OCI-LY7 (cell line): Measurements from ENCODE around the gene TSPAN5. TPM values are rescaled to one million over a fixed set of nuclear protein-coding genes. Genes with fewer than 3 reads are reported as not detected.
"Not testable (repeated sequence)": the region's sequence is repeated elsewhere in the genome, so short reads cannot be mapped to it uniquely, and the experiment has no call there.

Source experiments
- BruUV-seq: library from RNA; stranded (reverse); fragments of 400-500 nt; replicated peaks from 2 replicates; lab custom pipeline; 2021; lab: Mats Ljungman, UMichigan
- CTCF ChIA-PET: fragments of 300-600 bp; sonication (Branson Sonifier 250); formaldehyde crosslinking; loops from one replicate; lab custom pipeline; 2022; ENCODE audit warnings: antibody characterized with exemption; ENCODE audit not compliant: unreplicated experiment; lab: Charles Lee
- POLR2A ChIA-PET: fragments of 300-600 bp; sonication (Branson Sonifier 250); formaldehyde crosslinking; loops from one replicate; lab custom pipeline; 2022; ENCODE audit warnings: antibody characterized with exemption; lab: Charles Lee
- DNase-seq: peaks from one replicate; pipeline ENCODE4 v3.0.0-alpha.2; 2015; ENCODE audit warnings: low spot score
- H2AFZ ChIP-seq: fragments of 200-600 bp; sonication (generic), shearing (Covaris generic); 2 replicates; pipeline ENCODE4 v1.6.1; 2014; ENCODE audit warnings: mild to moderate bottlenecking, antibody characterized with exemption, low read length, moderate library complexity
- H3K27ac ChIP-seq: fragments of 200-600 bp; sonication (generic); 2 replicates; pipeline ENCODE4 v1.5.1; 2014; ENCODE audit warnings: mixed run types, low read depth, mild to moderate bottlenecking, moderate library complexity, low read length, inconsistent platforms; ENCODE audit not compliant: poor library complexity, severe bottlenecking
- H3K36me3 ChIP-seq: fragments of 200-600 bp; sonication (generic); 2 replicates; pipeline ENCODE4 v1.6.1; 2014; ENCODE audit warnings: mild to moderate bottlenecking, antibody characterized with exemption, low read length, moderate library complexity, mixed read lengths; ENCODE audit not compliant: insufficient read depth
- H3K4me1 ChIP-seq: fragments of 200-600 bp; sonication (generic); 2 replicates; pipeline ENCODE4 v1.5.1; 2014; ENCODE audit warnings: mild to moderate bottlenecking, low read length; ENCODE audit not compliant: insufficient read depth, poor library complexity, severe bottlenecking
- H3K4me2 ChIP-seq: fragments of 200-600 bp; sonication (generic); 2 replicates; pipeline ENCODE4 v1.6.1; 2014; ENCODE audit warnings: mild to moderate bottlenecking, low read length
- H3K4me3 ChIP-seq: fragments of 200-600 bp; sonication (generic); 2 replicates; pipeline ENCODE4 v1.5.1; 2014; ENCODE audit warnings: mild to moderate bottlenecking, low read depth, low read length; ENCODE audit not compliant: poor library complexity, severe bottlenecking
- H3K79me2 ChIP-seq: fragments of 200-600 bp; sonication (generic); 2 replicates; pipeline ENCODE4 v1.6.1; 2016; ENCODE audit warnings: low read depth, mild to moderate bottlenecking, low read length, moderate library complexity, mixed read lengths; ENCODE audit not compliant: insufficient read depth
- H3K9me2 ChIP-seq: fragments of 200-600 bp; sonication (generic); 2 replicates; pipeline ENCODE4 v1.6.1; 2016; ENCODE audit warnings: mild to moderate bottlenecking, low read length, mixed read lengths; ENCODE audit not compliant: insufficient read depth
- H3K9me3 ChIP-seq: fragments of 200-600 bp; sonication (generic); 2 replicates; pipeline ENCODE4 v1.6.1; 2014; ENCODE audit warnings: mild to moderate bottlenecking, mixed run types, low read length, mixed read lengths
- H4K20me1 ChIP-seq: fragments of 200-600 bp; sonication (generic); 2 replicates; pipeline ENCODE4 v1.6.1; 2014; ENCODE audit warnings: mild to moderate bottlenecking, antibody characterized with exemption, low read length, moderate library complexity, mixed read lengths; ENCODE audit not compliant: insufficient read depth
- EZH2phosphoT487 ChIP-seq: fragments of 200-600 bp; sonication (generic); IDR thresholded peaks from 2 replicates; pipeline ENCODE4 v1.6.1; 2018; ENCODE audit warnings: low read depth, borderline replicate concordance, mild to moderate bottlenecking, mixed run types, antibody characterized with exemption, low read length, moderate library complexity, mixed read lengths
- intact Hi-C: fragments of 100-400 bp; cut with micrococcal nuclease; formaldehyde crosslinking; loops from one replicate; pipeline ENCODE4 v1.10.0; 2022; ENCODE audit not compliant: unreplicated experiment
- total RNA-seq, 2 experiments: library from RNA; depleted of rRNA in 1 of 2; stranded (reverse); fragments of >200 nt in 1 of 2; shearing (Covaris generic) in 1 of 2; gene quantifications; 2 replicates each; pipeline ENCODE4 v1.2.3, GENCODE V29; 2014 to 2022
- TF ChIP-seq, protein P1 (sequence below): fragments of 200-600 bp; sonication (generic); conservative IDR thresholded peaks from 2 replicates; pipeline ENCODE4 v1.5.1; 2014; ENCODE audit warnings: mild to moderate bottlenecking, antibody characterized with exemption, low read length, moderate library complexity, mixed read lengths

The TSPAN5 gene
- total RNA-seq, 2 experiments from 2014 or later, result not detected

DNA sequence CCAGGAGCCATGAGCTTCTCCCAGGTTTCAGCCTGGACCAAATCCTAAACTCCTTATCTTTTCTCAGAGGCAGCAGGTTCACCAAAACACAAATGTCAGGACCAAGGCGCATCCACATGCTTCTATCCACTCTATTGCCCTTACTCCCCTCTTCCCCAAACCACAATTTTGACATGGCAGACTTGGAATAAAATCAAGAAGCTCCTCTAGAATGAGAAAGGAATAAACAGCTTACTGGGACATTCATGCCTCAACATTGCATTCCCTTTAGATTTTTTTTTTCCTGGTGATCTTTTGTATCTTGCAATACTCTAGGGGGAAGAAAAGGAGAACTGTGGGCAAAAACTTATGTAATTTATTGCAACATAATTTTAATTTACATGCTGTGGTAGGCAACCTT, 119.1 kb downstream of the TSPAN5 start:
- TF ChIP-seq, protein P1, sequence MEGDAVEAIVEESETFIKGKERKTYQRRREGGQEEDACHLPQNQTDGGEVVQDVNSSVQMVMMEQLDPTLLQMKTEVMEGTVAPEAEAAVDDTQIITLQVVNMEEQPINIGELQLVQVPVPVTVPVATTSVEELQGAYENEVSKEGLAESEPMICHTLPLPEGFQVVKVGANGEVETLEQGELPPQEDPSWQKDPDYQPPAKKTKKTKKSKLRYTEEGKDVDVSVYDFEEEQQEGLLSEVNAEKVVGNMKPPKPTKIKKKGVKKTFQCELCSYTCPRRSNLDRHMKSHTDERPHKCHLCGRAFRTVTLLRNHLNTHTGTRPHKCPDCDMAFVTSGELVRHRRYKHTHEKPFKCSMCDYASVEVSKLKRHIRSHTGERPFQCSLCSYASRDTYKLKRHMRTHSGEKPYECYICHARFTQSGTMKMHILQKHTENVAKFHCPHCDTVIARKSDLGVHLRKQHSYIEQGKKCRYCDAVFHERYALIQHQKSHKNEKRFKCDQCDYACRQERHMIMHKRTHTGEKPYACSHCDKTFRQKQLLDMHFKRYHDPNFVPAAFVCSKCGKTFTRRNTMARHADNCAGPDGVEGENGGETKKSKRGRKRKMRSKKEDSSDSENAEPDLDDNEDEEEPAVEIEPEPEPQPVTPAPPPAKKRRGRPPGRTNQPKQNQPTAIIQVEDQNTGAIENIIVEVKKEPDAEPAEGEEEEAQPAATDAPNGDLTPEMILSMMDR, result no peak
- TF ChIP-seq EZH2phosphoT487, result no peak
- no peaks in the 10 kb centered on the region for H3K36me3 ChIP-seq
- no peak overlapping the region for H3K27ac ChIP-seq
- no peaks in the 10 kb centered on the region for H3K79me2 ChIP-seq
- no peaks in the 10 kb centered on the region for H4K20me1 ChIP-seq
- POLR2A ChIA-PET, result interaction anchor here (0.7 to 1.5 kb wide), 4 partner anchors 9 to 237 kb away, joined by 3 to 6 read pairs (median 4); no protein-coding TSS in a partner anchor
- CTCF ChIA-PET, result no interaction called here
- H3K9me3 ChIP-seq, result no peaks in the 10 kb centered on the region
- no peaks in the 10 kb centered on the region for H3K9me2 ChIP-seq
- H3K4me2 ChIP-seq, result no peak overlapping the region
- H2AFZ ChIP-seq, result no peak overlapping the region
- intact Hi-C loops, result no loop called here
- H3K4me3 ChIP-seq, result no peak overlapping the region
- no peak for DNase-seq
- no TSS peak for BruUV-seq
- H3K4me1 ChIP-seq, result no peaks in the 10 kb centered on the region

DNA sequence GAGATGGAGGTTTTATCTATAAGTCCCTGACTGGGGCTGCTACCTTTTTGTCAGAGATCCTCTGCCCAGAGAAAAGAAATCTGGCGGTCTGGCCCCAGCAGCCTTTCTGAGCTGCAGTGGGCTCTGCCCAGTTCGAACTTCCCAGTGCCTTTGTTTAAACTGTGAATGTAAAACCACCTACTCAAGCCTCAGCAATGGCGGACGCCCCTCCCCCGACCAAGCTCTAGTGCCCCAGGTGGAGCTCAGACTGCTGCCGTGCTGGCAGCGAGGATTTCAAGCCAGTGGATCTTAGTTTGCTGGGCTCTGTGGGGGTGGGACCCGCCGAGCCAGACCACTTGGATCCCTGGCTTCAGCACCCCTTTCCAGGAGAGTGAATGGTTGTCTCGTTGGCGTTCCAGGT, 121.8 kb downstream of the TSPAN5 start:
- Histone ChIP-seq H3K9me3 (no peaks in the 10 kb centered on the region), H3K79me2 (no peaks in the 10 kb centered on the region), H4K20me1 (no peaks in the 10 kb centered on the region), H3K36me3 (no peaks in the 10 kb centered on the region), H3K4me2 (no peak overlapping the region), H3K4me3 (no peak overlapping the region), H3K9me2 (no peaks in the 10 kb centered on the region), H3K4me1 (no peaks in the 10 kb centered on the region), H3K27ac (no peak overlapping the region), H2AFZ (no peak overlapping the region)
- intact Hi-C loops, result no loop called here
- ChIA-PET CTCF (no interaction called here), POLR2A (no interaction called here)
- no peak for TF ChIP-seq EZH2phosphoT487
- TF ChIP-seq, protein P1, result no peak
- BruUV-seq, result no TSS peak
- no peak for DNase-seq

DNA sequence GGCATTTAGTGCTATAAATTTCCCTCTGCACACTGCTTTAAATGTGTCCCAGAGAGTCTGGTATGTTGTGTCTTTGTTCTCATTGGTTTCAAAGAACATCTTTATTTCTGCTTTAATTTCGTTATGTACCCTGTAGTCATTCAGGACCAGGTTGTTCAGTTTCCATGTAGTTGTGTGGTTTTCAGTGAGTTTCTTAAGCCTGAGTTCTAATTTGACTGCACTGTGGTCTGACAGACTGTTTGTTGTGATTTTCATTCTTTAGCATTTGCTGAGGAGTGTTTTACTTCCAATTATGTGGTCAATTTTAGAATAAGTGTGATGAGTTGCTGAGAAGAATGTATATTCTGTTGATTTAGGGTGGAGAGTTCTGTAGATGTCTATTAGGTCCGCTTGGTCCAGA, 124.3 kb downstream of the TSPAN5 start:
- H3K4me1 ChIP-seq, BruUV-seq, H3K9me3 ChIP-seq, H3K36me3 ChIP-seq, POLR2A ChIA-PET, intact Hi-C loops, H3K9me2 ChIP-seq, H2AFZ ChIP-seq, H4K20me1 ChIP-seq, CTCF ChIA-PET, H3K79me2 ChIP-seq, DNase-seq, H3K4me2 ChIP-seq, H3K4me3 ChIP-seq, H3K27ac ChIP-seq: not testable (repeated sequence)
